NCI-H1092 (cell line): ENCODE measurements around the gene WSCD1.

Source experiments
- DNase-seq: peaks from one replicate; lab custom pipeline; 2025; lab: John Stamatoyannopoulos, UW

WSCD1 gene

DNA sequence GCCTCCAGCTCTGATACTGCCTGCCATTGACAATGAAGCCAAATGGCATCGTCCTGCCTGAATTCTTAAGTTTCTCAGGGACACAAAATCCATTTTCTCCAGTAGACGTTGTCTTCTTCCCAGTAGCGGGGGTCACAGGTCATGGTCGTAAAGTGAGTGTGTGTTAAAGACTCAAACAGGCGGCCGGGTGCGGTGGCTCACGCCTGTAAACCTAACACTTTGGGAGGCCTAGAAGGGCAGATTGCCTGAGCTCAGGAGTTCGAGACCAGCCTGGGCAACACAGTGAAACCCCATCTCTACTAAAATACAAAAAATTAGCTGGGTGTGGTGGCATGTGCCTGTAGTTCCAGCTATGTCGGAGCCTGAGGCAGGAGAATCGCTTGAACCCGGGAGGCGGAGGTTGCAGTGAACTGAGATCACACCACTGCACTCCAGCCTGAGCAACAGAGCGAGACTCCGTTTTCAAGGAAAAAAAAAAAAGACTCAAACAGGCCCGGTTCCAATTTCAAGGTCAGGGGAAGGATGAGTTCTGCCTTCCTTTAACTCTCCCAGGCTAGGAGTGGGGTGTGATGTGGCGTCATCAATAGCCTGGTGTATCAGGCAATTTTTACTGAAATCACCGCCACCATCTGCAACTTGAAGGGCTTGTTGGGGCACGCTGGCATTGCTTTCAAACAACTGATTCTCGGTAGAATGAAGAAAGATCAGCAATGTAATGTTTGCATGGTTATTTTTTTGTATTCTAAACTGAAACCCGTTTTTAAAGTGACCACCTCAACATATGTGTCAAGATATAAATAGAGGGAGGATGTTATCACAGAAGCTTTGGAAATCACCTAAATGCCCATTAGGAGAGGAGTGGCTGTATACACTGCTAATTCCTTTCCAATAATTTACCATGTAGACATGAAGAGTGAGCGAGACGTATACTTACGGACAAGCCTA lies 91.0 kb downstream of the WSCD1 start:
- no peak for DNase-seq

DNA sequence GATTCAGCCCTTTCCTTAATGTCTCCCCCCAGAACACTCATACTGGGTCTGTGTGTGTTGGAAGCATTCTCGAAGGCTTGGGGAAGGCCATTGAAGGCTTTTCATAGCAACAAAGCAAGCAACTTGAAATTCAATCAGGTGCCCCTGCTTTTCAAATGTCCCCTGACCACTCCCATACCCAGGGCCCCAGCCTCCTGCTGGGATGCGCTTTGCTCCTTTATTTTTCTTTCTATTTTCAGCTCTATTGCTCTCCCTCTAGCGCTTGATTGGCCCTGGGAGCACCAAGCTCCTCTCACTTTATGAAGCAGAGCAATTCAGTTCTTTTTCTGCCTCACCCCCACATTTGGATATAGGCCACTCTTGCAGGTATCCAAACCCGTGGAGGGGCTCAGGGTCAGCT lies 92.0 kb downstream of the WSCD1 start:
- no peak for DNase-seq

DNA sequence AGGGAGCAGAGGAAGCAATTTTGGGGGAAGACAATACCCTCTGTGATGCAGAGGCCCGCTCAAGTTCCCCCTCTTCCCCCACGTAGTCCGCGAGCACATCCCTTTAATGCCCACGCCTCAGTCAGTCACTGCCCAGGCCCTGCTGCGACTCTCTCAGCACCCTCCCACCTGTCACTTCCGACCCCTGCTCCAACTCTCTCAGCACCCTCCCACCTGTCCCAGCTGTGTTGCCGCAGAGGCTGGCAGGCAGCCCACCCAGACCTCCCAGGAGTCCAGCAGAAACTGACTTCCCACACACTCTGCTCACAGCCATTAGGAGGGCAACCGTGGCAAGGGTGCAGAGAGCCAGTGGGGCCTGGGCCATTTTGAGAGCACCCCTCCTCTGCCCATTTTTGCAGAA lies 92.7 kb downstream of the WSCD1 start:
- DNase-seq, result no peak

DNA sequence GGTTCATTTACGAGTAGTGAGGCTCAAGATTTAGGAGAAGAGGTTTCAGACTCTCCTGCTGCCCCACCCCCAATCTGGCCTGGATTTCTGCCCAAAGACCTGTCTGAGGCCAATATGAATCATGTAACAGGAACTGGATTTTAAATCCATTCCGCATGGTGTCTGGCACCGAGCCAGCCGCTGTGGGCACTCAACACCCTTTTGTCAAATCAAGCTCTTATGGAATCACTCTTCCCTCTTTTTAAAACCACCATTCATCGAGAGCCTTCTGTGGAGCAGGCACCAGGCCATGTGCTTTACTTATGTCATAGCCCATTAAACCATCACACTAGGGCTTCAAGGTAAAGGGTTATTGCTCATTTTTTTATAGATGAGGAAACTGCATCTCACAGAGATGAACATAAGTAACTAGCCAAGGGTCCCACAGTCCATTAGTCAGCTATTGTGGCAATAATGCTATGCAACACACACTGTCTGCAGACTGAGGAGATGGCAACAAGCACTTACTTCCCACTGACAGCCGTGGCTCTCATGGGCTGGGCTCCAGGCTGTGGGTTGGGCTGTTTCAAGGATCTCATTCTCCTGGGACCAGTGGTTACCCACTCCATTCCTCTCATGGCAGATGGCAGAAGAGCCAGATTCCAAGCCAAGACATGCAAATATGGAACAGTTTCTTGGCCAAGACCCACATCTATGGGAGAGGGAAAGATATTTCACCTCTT lies 93.6 kb downstream of the WSCD1 start:
- DNase-seq, result peak; percentile 70

DNA sequence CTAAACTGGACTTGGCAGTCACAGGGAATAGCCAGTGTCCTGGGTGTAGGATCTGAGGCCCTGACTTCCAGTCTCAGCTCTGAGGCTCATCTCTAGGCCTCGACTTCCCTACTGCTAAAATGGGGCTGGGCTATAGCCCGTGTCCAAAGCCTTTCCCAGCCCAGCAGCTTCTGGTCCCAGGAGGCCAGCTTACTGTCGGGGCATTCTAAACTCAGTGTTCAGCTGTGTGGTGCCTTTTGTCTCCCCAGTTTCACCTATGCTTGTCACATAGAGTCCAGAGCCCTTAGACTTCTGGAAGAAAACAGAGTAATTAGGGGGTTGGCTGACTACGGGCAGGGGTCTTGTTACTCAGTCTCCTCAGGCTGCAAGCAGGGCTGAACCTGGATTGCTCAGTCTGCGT lies 94.8 kb downstream of the WSCD1 start:
- no peak for DNase-seq

DNA sequence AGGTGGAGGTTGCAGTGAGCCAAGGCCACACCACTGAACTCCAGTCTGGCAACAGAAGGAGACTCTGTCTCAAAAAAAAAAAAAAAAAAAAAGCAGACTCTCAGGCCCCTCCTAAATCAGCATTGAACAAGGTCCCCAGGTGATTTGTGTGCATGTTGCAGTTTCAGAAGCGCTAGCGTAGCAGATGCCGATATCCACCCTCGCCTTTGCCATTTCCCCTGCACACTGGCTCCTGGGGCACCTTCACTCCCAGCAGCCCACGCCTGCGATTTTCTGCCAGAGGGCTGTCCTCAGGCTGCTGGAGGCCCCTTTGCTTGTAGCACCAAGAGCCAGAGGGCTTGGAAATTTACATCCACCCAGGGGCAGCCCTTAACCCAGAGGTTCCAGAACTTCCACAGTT lies 95.6 kb downstream of the WSCD1 start:
- no peak for DNase-seq

DNA sequence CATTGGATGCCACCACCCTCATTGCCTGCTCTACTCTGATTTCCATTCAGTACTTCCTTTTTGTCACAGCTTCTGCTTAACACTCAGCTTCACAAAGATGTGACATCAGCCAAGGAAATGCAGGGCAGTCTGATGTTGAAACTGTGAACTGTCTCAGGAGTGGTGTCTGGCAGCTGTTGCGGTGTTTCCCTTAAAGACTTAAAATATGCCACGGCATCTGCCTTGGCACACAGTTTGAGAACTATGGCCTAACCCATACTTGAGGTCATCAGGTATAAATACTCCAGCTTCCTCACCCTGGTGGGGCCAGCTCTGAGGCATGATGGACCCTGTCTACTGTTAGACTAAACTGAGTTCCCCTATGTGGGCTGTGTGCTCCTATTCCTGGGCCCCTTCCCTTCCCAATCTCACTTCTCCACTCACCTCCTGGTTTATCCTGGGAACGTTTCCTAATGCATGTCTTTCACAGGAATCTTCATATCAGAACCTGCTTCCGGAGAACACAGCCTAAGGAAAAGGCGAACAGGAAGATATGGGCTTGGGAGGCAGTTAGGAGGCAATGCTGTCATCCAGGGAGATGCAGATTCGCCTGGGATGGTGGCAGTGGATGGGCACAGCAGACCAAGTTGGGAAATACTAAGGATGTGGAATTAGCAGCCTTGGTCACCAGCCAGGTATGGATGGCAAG lies 96.5 kb downstream of the WSCD1 start:
- DNase-seq, result no peak

DNA sequence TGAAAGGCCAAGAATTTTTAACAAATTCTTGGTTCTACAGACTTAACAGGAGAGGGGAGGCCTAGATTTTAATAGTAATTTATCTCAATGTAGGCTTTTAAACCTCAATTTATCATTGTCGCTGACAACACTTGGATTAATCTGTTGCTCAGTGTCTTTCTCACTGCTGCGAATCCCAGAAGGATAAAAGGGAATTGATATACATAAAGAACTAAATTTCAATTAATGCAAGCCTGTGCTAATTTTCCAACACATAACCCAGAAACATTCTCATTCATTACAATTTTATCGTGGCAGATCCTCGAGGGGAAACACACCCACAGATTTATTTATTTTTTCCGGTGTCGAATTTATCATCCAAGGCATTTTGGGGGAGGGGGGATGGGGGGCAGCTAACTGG lies 98.1 kb downstream of the WSCD1 start:
- DNase-seq, result no peak

- DNase-seq, result no peak
These were observed 100.2 kb downstream of the WSCD1 start for GRCh38 chr17:6170349-6170748.

- no peak for DNase-seq
These were observed 102.6 kb downstream of the WSCD1 start for GRCh38 chr17:6172642-6173330.

DNA sequence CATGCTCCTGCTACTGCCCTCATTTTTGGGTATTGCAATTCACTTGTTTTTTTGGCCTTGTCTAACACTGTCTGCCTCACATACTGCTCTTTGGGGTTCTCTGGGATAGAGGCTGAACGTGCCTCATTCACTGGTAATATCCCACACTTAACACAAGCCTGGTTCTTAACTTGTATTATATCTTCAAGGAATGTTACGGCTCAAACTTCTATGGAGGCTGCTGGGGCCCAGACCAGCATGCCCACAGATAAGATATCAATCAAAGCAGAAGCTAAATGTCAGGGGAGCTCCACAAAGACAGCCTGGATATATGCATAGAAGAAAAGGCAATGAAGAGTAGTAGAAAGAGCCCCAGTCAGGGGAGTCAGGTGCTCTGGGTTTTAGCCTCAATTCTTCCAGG lies 103.5 kb downstream of the WSCD1 start:
- no peak for DNase-seq
